NCI-H345 treated with DMSO at 0.1 percent for 48 hours (cell line): Measurements from ENCODE around the gene SLC6A6.

Experiments used
- DNase-seq: peaks from one replicate; lab custom pipeline; 2025; ENCODE audit not compliant: unreplicated experiment; lab: John Stamatoyannopoulos, UW

The SLC6A6 gene

GRCh38 chr3:14402304-14402811 lies at the start of gene SLC6A6:
TSS of gene SLC6A6 (plus strand) at chr3:14402606. CDS start at chr3:14443635, 41,029 bp downstream.
- DNase-seq, result peak; percentile 66

- DNase-seq, result no peak
Measured at GRCh38 chr3:14353502-14353901, 48.9 kb upstream of the SLC6A6 start.

DNA sequence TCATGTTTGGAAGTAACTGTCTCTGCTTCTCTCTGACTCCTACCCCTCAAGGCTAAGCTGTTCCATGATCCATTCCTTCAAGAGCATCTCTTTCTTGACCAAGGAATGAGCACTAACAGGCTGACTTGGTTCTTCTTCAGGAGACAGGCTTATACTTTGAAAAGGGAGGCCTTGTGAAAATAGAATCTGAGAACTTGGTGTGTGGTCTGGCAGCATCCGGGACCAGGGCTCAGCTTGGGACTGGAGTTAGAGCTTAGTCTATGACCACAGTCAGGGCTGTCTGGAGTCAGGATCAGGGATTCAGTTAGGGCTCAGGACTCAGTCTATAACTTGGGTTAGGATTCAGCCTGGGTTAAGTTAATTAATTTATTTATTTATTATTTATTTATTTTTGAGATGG lies 44.9 kb upstream of the SLC6A6 start:
- no peak for DNase-seq

DNA sequence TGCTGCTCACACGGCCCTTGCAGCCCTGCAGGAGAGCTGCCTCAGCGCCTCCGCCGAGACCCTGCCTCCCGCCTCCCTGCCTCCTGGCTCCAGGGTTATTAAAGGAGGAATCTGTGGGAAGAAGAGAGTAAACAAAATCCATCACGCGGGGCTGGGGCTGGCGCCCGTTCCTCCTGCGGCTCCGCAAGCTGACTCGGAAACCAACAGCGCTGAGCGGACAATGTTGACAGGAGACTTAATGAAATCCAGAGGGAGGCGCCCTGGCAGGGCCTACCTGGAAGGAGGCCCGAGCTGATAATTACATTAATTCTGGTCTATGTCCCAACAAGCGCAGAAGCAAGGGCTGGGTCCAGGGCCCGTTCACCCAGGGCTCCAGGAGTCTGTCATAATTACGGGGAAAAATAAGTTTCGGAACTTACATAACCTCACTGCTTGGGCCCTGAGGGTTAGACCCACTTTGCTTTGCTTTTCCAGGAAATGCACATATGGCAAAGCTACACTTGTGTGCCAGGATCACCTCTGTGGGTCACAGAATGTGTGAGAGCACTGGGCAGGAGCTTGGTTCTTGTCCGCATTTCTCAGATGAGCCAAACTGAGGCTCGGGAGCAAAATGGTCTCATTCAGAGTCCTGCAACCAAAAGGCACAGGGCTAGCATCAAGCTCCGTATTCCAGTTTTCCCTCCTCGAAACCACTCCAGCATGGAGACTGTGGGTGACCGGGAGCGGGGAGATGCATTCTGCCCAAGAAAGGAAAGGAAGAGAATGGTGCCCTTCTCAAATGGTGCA lies 43.8 kb upstream of the SLC6A6 start:
- no peak for DNase-seq

DNA sequence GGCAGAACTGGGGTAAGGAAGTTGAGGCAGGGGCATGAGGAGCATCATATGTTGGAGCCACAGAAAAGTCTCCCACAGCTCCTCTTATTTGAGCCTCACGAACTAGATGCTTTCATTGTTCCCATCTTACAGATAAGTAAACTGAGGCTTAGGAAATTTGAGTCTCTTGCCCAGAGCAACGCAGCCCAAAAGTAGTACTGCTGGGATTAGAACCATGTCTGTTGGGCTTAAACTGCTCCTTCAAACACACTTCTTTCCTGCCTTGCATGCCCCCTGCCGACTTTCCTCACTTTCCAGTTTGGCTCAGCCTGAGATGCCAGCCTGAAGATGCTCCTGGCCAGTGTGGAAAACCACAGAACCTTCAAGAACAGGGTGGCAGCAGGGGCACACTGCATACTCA lies 43.1 kb upstream of the SLC6A6 start:
- DNase-seq, result no peak

DNA sequence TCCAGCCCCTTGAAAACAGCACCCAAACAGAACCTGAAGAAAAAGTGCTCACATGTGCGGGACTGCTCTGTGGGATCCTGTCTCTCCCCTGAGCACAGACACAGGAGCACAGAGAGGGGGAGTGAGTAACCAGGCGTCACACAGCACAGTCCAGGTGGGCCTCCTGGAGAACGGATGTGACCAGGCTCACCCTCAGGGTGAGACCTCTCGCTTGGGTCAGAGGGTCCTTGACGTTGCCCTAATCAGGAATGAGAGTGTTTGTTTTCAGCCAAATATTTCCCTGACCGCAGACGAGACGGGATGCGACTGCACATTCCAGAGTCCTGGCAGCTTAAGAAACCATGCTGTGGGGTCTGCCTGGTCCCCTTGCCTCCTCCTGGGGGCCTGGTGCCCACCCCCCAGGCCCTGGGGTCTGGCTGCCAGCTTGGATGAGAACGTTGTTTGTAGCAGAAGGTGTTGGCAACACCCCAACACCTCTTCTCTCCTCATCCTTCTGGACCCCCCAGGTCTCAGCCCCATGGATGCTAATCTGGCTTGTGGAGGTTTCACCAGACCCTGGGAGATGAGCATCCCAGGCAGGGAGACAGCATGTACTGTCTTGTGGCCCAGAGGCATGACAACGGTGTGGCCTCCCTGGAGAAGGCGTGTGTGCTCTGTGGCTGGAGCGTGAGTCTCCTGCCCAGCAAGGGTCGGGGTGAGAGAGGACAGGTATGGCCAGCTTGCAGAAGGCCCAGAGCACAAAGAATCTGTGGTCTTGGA lies 42.1 kb upstream of the SLC6A6 start:
- no peak for DNase-seq

- DNase-seq, result no peak
Measured at GRCh38 chr3:14361068-14361677, 41.2 kb upstream of the SLC6A6 start.

- no peak for DNase-seq
Measured at GRCh38 chr3:14362890-14363289, 39.5 kb upstream of the SLC6A6 start.

DNA sequence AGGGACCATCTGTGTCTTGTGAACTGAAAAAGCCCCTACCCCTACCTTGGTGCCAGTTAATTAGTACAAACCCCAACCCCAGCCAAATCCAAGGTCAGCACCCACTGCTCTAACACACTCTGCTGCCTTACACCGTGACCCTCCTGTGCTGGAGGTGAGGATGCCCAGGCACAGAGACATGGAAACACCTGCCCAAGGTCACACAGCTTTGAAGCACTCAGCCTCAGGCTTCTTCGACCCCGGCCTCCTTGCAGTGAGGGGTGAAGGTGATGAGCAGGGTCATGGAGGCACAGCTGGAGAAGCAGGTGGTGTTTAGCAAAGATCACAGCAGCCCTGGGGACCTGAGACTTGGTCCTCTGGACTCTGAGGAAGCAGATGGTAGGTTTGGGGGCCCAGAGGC lies 39.0 kb upstream of the SLC6A6 start:
- no peak for DNase-seq

GRCh38 chr3:14363991-14364390 lies 38.4 kb upstream of the SLC6A6 start:
- DNase-seq, result no peak

GRCh38 chr3:14364580-14365292 lies 37.7 kb upstream of the SLC6A6 start:
- DNase-seq, result no peak

DNA sequence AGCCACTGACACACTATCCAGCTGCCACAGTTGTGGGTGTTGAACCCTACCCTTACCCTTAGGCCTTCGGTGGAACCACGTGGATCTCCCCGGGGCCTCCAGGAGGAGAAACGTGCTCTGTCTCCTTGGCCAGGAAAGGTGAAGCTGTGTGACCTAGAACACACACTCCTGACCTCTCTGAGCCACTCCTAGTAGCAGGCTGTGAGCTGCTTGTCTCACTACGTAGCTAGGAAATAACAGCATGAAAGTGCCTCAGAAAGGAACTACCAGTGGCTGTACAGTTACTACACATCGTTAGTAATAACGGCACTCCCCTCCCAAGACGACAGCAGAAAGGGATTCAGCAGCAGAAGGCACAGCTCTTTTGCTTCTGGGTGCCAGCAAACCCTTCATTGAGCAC lies 36.2 kb upstream of the SLC6A6 start:
- DNase-seq, result no peak

DNA sequence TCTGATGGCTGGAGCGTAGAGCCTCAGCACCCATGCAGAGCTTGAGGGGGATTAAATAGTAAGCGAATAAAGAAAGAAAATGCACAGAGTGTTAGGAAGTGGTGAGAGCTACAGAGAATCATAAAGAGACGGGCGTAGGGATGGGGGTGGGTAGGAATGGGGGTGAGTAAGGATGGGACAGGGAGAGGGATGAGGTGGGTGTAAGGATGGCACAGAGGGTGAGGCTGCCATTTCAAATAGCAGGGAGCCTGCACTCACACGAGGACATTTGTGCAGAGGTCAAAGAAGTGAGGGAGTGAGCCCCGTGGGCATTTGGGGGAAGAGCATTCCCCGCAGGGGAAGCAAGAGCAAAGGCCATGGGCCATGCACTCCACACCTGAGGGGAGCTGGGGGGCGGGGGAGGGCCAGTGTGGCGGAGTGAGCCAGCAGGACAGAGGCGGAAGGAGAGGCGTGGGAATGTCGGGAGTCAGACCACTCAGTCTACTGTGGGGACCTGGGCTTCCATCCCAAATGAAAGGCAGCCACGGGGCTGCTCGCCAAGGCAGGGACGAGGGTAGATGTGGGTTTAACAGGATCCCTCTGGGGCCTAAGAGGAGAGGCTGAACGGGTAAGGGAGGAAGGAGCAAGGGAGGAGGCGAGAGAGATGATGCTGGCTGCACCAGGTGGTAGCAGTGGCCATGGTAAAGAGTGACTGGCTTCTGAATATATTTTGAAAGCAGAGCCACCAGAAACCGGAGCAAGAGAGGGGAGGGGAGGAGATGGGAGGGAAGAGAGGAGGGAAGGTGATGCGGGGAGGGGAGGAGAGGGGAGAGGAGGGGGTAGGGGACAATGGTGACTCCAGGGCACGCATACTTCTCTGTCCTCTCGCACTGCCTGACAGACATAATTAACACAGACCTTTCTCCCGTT lies 35.2 kb upstream of the SLC6A6 start:
- no peak for DNase-seq

GRCh38 chr3:14368146-14368545 lies 34.3 kb upstream of the SLC6A6 start:
- DNase-seq, result no peak

GRCh38 chr3:14368885-14369284 lies 33.5 kb upstream of the SLC6A6 start:
- no peak for DNase-seq

- no peak for DNase-seq
Measured at GRCh38 chr3:14369675-14370669, 32.4 kb upstream of the SLC6A6 start.

DNA sequence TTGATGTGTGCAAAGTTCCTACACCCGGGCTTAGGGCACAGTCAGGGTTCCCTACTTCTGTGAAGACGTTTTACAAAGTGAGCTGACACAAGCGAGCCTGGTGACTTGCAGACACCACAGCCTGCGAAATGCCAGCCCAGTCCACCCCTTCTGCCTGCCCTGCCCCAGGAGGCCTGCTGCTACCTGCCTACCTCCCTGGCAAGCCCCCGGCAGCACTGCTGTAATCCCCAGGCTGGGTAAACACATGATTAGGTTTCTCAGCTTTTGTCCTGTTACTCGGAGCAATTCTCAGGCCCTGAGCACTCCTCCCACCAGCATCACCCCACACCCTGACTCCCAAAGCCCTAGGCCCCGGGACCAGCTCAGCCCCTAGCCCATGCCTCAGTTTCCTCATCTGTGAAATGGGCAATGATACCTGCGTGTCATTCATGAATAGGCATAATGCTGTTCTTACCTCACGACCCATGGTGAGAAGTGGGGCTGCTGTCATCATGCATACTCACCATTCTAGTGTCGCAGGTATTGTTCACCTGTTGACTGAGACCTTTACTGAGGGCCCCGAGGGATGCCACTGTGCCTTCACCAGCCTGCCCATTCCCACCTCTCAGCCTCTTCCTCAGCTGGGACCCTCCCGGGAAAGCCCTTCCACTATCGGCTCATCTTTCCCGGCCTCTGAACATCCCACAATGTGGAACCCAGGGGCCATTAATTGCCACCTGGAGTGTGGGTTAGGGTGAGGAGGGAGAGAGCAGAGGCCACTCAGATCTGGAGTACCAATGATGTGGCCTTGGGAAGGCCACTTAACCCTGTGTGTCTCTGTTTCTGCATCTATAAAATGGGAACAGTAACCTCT lies 31.5 kb upstream of the SLC6A6 start:
- no peak for DNase-seq
